IPS-NIHi7 (cell line): ENCODE results near the gene PAQR7.
A peak's percentile ranks its signal among the peaks of the same experiment; 100 is the strongest.

Experiments
- DNase-seq: peaks from one replicate; pipeline ENCODE4 v3.0.0; 2012; ENCODE audit warnings: mixed read lengths; ENCODE audit errors: extremely low spot score

Gene PAQR7

GRCh38 chr1:25875154-25875855 is at the start of gene PAQR7:
Gene PAQR7, minus strand, starts transcription at chr1:25875708. Its CDS starts 11,869 bp downstream, at chr1:25863839.
- DNase-seq, result peak; percentile 83

- DNase-seq, result no peak
These were observed 48.9 kb upstream of the PAQR7 start for GRCh38 chr1:25924454-25924853.

DNA sequence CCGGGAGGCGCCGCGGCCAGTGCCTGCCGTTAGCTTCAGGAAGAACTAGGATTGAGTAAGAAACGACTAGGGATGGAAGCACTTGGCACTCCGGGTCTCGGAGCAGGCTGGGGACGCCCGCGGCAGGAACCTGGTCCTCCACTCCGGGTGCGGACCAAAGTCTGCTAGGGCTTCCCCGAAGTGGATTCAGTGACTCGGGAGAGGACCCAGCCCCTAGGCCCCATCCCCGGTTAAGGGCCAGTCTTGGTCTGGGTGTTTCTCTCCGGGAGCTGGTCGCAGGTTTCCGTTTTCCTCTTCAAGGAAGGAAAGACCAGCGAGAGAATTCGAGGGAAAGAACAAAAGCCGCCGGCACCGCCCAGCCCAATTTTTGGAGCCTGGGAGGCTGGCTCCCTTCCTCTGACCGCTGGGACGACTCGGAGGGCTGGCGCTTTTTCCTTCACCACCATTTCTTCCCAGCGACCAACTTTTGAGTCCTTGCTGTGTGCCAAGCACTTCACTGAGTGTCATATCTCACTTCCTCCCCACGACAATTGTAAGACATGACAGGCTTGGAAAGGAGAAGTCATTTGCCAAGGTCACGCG is 47.6 kb upstream of the PAQR7 start:
- DNase-seq, result peak; percentile 44

GRCh38 chr1:25922056-25922970 is 46.8 kb upstream of the PAQR7 start:
- DNase-seq, result peak; percentile 62

DNA sequence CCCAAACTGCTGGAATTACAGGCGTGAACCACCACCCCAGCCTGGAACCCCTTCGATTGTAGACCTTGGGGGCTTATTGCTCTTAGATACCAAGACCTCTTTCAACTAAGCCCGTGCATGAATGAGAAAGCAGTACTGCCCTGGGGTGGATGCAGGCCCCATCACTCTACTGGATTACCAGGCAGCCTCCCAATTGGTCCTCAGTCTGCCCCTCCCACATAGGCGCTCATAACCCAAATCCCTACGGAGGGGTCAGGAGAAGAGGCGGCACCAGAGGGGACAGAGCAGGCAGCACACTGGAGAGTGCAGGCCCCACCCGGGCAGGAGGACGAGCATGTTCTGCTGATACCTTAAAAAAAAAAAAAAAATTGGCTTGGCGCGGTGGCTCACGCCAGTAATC is 43.1 kb upstream of the PAQR7 start:
- no peak for DNase-seq

GRCh38 chr1:25917996-25918395 is 42.5 kb upstream of the PAQR7 start:
- no peak for DNase-seq

- no peak for DNase-seq
These were observed 41.0 kb upstream of the PAQR7 start for GRCh38 chr1:25916460-25916859.

DNA sequence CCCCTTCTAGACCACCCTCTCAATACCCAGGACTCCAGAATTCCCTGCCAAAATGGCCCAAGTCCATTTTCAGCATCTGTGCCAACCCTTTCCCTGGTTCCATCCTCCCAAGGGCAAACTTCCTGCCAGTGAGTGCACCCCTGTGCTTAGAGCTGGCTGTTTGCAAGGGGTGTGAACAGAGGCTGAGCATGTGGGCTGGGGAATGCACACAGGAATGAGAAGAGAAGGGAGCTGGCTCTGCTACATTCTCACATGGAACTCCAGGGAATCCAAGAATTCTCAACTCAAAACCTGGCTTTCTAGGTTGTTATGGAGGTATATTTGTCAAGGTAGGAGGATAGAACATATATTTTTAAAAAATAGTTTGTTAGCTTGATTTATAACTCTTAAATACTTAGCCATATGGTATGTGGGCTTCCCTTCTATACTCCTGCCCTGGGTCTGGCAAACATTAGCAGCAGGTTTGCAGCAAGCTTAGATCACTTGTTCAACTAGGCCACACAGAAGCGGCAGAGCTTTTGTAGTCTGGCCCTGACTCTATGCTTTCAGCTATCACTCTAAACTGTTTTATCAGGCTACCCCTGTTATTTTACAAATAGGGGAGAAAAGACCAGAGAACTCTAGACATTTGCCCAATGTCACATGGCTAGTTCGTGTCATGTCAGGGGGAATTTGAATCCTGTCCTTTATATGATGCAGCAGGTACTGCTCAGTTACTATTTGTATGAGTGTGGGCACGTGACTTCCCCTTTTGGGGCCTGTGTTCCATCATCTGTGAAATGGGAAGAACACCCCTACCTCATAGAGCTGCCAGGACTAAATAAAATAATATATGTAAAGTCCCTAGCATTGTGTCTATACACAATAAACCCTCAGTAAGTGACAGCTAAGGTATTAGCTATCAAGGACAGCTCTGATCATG is 38.8 kb upstream of the PAQR7 start:
- no peak for DNase-seq

DNA sequence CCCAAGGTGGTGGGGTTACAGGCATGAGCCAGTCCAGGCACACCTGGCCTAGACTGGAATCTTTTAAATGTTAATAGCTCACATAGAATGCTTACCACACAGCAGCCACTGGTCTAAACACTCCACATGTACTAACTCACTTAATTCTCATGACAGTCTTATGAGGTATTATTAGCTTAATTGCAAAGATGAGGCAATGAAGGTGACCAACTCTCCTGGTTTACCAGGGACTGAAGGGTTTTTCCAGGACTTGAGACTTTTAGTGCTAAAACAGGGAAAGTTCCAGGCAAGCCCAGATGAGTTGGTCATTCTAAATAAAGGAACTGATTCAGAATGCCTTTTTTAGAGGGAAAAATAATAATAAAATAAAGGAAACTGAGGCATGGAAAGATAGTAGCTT is 37.7 kb upstream of the PAQR7 start:
- DNase-seq, result no peak

GRCh38 chr1:25912076-25912831 is 36.7 kb upstream of the PAQR7 start:
- no peak for DNase-seq

- DNase-seq, result no peak
These were observed 35.7 kb upstream of the PAQR7 start for GRCh38 chr1:25911162-25911561.

- no peak for DNase-seq
These were observed 33.5 kb upstream of the PAQR7 start for GRCh38 chr1:25909040-25909439.

GRCh38 chr1:25908161-25908560 is 32.7 kb upstream of the PAQR7 start:
- DNase-seq, result no peak

GRCh38 chr1:25907601-25908000 is 32.1 kb upstream of the PAQR7 start:
- DNase-seq, result no peak

GRCh38 chr1:25906644-25907300 is 31.3 kb upstream of the PAQR7 start:
- DNase-seq, result no peak

- peak; percentile 94 for DNase-seq
These were observed 30.5 kb upstream of the PAQR7 start, which contains the start of gene STMN1 for GRCh38 chr1:25905680-25906643. Gene STMN1, minus strand, starts transcription at chr1:25906419. Its CDS starts 1,743 bp downstream, at chr1:25904676.

DNA sequence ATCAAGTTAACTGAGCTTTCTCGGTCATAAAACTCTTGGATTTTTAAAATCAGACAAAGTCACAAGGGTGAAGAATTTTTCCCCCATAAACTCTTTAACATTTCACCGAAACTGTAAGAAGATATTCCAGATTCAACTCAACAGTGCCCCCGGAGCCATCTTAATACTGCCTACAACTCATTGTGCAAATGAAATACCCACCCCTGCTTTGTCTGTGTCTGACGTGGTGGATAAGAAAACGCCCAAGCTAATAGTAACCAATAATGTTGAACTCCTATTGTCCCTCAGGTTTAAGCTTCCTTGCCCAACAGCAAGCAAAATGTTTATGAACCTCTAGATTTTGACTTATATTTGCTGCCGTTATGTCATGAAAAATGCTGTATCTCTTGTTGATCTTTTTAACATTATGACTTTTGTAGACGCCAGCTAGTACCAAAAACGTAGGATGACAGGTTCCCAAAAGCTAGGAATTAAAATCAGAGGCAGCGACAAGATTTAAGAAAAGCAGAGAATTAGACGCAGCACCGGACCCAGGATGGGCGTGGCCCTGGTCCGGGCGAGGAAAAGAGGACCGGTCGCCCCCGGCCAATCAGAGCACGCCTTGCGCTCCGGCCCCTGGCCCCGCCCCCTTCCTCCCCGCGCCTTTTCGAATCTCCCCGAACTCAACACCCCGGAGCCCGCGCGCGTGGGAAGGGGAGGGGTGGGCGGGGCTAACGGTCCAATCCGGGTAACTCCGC is 29.6 kb upstream of the PAQR7 start:
- DNase-seq, result peak; percentile 94

- no peak for DNase-seq
These were observed 28.5 kb upstream of the PAQR7 start for GRCh38 chr1:25903986-25904385.
